HL-60 (cell line): ENCODE data around the gene ARHGAP18.

Experiments used
- DNase-seq, 2 experiments: peaks; one replicate each; pipeline ENCODE4 v3.0.0-alpha.2; 2010 to 2020; ENCODE audit warnings: low read depth in 1 of 2, low spot score in 1 of 2
- H3K27ac ChIP-seq: fragments of 250-450 bp; sonication (Bioruptor Pico); replicated peaks from 2 replicates; pipeline ENCODE4 v1.5.1; 2020; ENCODE audit warnings: mild to moderate bottlenecking, moderate library complexity
- H3K27me3 ChIP-seq: fragments of 250-450 bp; sonication (Bioruptor Pico); 2 replicates; pipeline ENCODE4 v1.5.1; 2021; ENCODE audit warnings: mild to moderate bottlenecking, moderate library complexity; ENCODE audit not compliant: insufficient read depth, poor library complexity, severe bottlenecking
- H3K4me3 ChIP-seq: replicated peaks from 2 replicates; pipeline ENCODE4 v1.5.1; 2011; ENCODE audit warnings: mild to moderate bottlenecking, control low read depth, low read length; ENCODE audit not compliant: insufficient read depth
- CTCF ChIP-seq: IDR thresholded peaks from one replicate; pipeline ENCODE4 v1.5.1; 2011; ENCODE audit warnings: low read length, control low read depth, inconsistent platforms; ENCODE audit not compliant: insufficient read depth
- GABPA ChIP-seq: IDR thresholded peaks from 2 replicates; pipeline ENCODE4 v1.6.1; 2012; ENCODE audit warnings: low read depth
- POLR2AphosphoS5 ChIP-seq: IDR thresholded peaks from 2 replicates; pipeline ENCODE4 v1.6.1; 2012; ENCODE audit warnings: low read depth
- REST ChIP-seq: IDR thresholded peaks from 2 replicates; pipeline ENCODE4 v1.6.1; 2012; ENCODE audit warnings: low read depth; ENCODE audit not compliant: insufficient replicate concordance
- SPI1 ChIP-seq: IDR thresholded peaks from 2 replicates; pipeline ENCODE4 v1.6.1; 2012; ENCODE audit warnings: low read depth, mild to moderate bottlenecking, borderline replicate concordance

The ARHGAP18 gene

GRCh38 chr6:129747588-129748112, 37.7 kb upstream of the ARHGAP18 start:
- no peak overlapping the region for H3K4me3 ChIP-seq
- no peak for DNase-seq
- H3K27me3 ChIP-seq: no peaks in the 10 kb centered on the region
- H3K27ac ChIP-seq: no peak overlapping the region
- TF ChIP-seq SPI1 (no peak), REST (no peak), CTCF (no peak), POLR2AphosphoS5 (no peak), GABPA (no peak)

- no peaks in the 10 kb centered on the region for H3K27me3 ChIP-seq
Observed at GRCh38 chr6:129744880-129745237, 34.9 kb upstream of the ARHGAP18 start.

More at GRCh38 chr6:129744880-129745237, 34.9 kb upstream of the ARHGAP18 start:
- TF ChIP-seq CTCF (no peak), GABPA (no peak), REST (no peak), SPI1 (no peak), POLR2AphosphoS5 (no peak)
- DNase-seq: no peak
- Histone ChIP-seq H3K4me3 (no peak overlapping the region), H3K27ac (no peak overlapping the region)
